GM23338 (cell line): ENCODE measurements around the gene ZFYVE28. TPM values are rescaled to one million over a fixed set of nuclear protein-coding genes. Genes with fewer than 3 reads are reported as not detected.

Source experiments
- ATAC-seq: fragments of 200-7000 bp; cut with Tn5 transposase; 3 replicates; pipeline ENCODE4 v1.9.1; 2020
- DNase-seq: peaks from one replicate; pipeline ENCODE4 v3.0.0-alpha.2; 2015; ENCODE audit warnings: low spot score
- H2AFZ ChIP-seq: fragments of 200-600 bp; sonication (generic); 2 replicates; pipeline ENCODE4 v1.8.0; 2016; ENCODE audit warnings: antibody characterized with exemption, mild to moderate bottlenecking, moderate library complexity
- H3F3A ChIP-seq: fragments of 200-600 bp; sonication (generic); replicated peaks from 2 replicates; pipeline ENCODE4 v1.8.0; 2017; ENCODE audit warnings: antibody characterized with exemption, mixed run types, low read depth
- H3K27ac ChIP-seq: fragments of 200-600 bp; sonication (generic); 2 replicates; pipeline ENCODE4 v1.6.1; 2016; ENCODE audit warnings: low read depth
- H3K27me3 ChIP-seq: fragments of 200-600 bp; sonication (generic); 2 replicates; pipeline ENCODE4 v1.8.0; 2016; ENCODE audit warnings: mild to moderate bottlenecking, mixed run types, moderate library complexity; ENCODE audit not compliant: insufficient read depth
- H3K36me3 ChIP-seq: fragments of 200-600 bp; sonication (generic); 2 replicates; pipeline ENCODE4 v1.8.0; 2016; ENCODE audit warnings: mild to moderate bottlenecking; ENCODE audit not compliant: insufficient read depth
- H3K4me1 ChIP-seq: fragments of 200-600 bp; sonication (generic); 2 replicates; pipeline ENCODE4 v1.8.0; 2016; ENCODE audit warnings: mild to moderate bottlenecking, moderate library complexity; ENCODE audit not compliant: insufficient read depth
- H3K4me2 ChIP-seq: fragments of 200-600 bp; sonication (generic); 2 replicates; pipeline ENCODE4 v1.7.1; 2017; ENCODE audit warnings: mixed run types
- H3K4me3 ChIP-seq: fragments of 200-600 bp; sonication (generic); 2 replicates; pipeline ENCODE4 v1.6.1; 2016; ENCODE audit warnings: mixed run types
- H3K79me2 ChIP-seq: fragments of 200-600 bp; sonication (generic); replicated peaks from 2 replicates; pipeline ENCODE4 v1.8.0; 2017; ENCODE audit warnings: mild to moderate bottlenecking; ENCODE audit not compliant: insufficient read depth
- H3K9me2 ChIP-seq: fragments of 200-600 bp; sonication (generic); 2 replicates; pipeline ENCODE4 v1.8.0; 2017; ENCODE audit not compliant: insufficient read depth
- H4K20me1 ChIP-seq: fragments of 200-600 bp; sonication (generic); replicated peaks from 2 replicates; pipeline ENCODE4 v1.8.0; 2017; ENCODE audit warnings: mild to moderate bottlenecking; ENCODE audit not compliant: insufficient read depth
- H3K27ac Mint-ChIP-seq: 2 replicates; pipeline ENCODE4 v1.8.0; 2020; ENCODE audit warnings: inconsistent platforms, mild to moderate bottlenecking, moderate library complexity, mixed read lengths
- H3K27me3 Mint-ChIP-seq: 3 replicates; pipeline ENCODE4 v1.8.0; 2022; ENCODE audit warnings: low read depth, mild to moderate bottlenecking, moderate library complexity, mixed read lengths, inconsistent platforms; ENCODE audit not compliant: insufficient read depth, poor library complexity
- H3K36me3 Mint-ChIP-seq: 3 replicates; pipeline ENCODE4 v1.8.0; 2021; ENCODE audit warnings: low read depth, mild to moderate bottlenecking, inconsistent platforms, moderate library complexity, mixed read lengths
- H3K4me1 Mint-ChIP-seq: 3 replicates; pipeline ENCODE4 v1.8.0; 2020; ENCODE audit warnings: mild to moderate bottlenecking, inconsistent platforms, mixed read lengths
- H3K4me3 Mint-ChIP-seq: 3 replicates; pipeline ENCODE4 v1.8.0; 2021; ENCODE audit warnings: moderate library complexity, mild to moderate bottlenecking, inconsistent platforms, mixed read lengths
- H3K9me3 Mint-ChIP-seq: 3 replicates; pipeline ENCODE4 v1.8.0; 2020; ENCODE audit warnings: moderate library complexity, mild to moderate bottlenecking, inconsistent platforms, mixed read lengths
- EZH2 ChIP-seq: fragments of 200-600 bp; sonication (generic); IDR thresholded peaks from one replicate; pipeline ENCODE4 v1.8.0; 2017; ENCODE audit warnings: antibody characterized with exemption, mild to moderate bottlenecking, low read depth; ENCODE audit not compliant: unreplicated experiment
- EZH2phosphoT487 ChIP-seq: fragments of 200-600 bp; sonication (generic); IDR thresholded peaks from one replicate; pipeline ENCODE4 v1.8.1; 2018; ENCODE audit warnings: antibody characterized with exemption; ENCODE audit not compliant: unreplicated experiment
- STAT1 ChIP-seq: IDR thresholded peaks from one replicate; pipeline ENCODE4 v1.6.1; 2016; ENCODE audit warnings: antibody characterized with exemption; ENCODE audit not compliant: unreplicated experiment
- ZNF114 ChIP-seq: fragments of 250-450 bp; sonication (Bioruptor Pico); IDR thresholded peaks from 2 replicates; pipeline ENCODE4 v1.5.0; 2020; ENCODE audit warnings: mild to moderate bottlenecking, moderate library complexity
- polyA plus RNA-seq: library from polyadenylated mRNA; unstranded; fragments of >200 nt; fragmentation: Nextera tagmentation; extraction: Ambion mirVana; gene quantifications from 2 replicates; pipeline ENCODE4 v1.2.1, GENCODE V29; 2016
- total RNA-seq: library from RNA; depleted of rRNA; stranded (reverse); fragments of >200 nt; shearing (Covaris generic); gene quantifications from 2 replicates; pipeline ENCODE4 v1.2.3, GENCODE V29; 2014
- TF ChIP-seq, protein P1 (sequence below): fragments of 250-450 bp; sonication (Bioruptor Pico); IDR thresholded peaks from 2 replicates; pipeline ENCODE4 v1.5.0; 2020; ENCODE audit warnings: mild to moderate bottlenecking, moderate library complexity
- TF ChIP-seq, protein P2 (sequence below): IDR thresholded peaks from 2 replicates; pipeline ENCODE4 v1.6.1; 2016; ENCODE audit warnings: antibody characterized with exemption

Gene ZFYVE28
- total and polyA plus RNA-seq, 2 experiments from 2014 or later, result 2.6 to 4.6 TPM

GRCh38 chr4:2250357-2251072 is 167.9 kb downstream of the ZFYVE28 start:
- Histone ChIP-seq H3K36me3 (no peaks in the 10 kb centered on the region), H3K4me1 (peaks cover 5% of the 10 kb centered on the region; the same call in 1 of the 2 replicates), H4K20me1 (no peaks in the 10 kb centered on the region)

More at GRCh38 chr4:2250357-2251072, 167.9 kb downstream of the ZFYVE28 start:
- Mint-ChIP-seq H3K4me1 (peaks cover 15% of the 10 kb centered on the region), H3K27ac (no peak overlapping the region), H3K36me3 (peaks cover 2% of the 10 kb centered on the region; the same call in 2 of the 3 replicates), H3K9me3 (peaks cover 1% of the 10 kb centered on the region; the same call in 2 of the 3 replicates), H3K4me3 (no peak overlapping the region), H3K27me3 (peaks cover 3% of the 10 kb centered on the region)
- no peak overlapping the region for H3K4me2 ChIP-seq
- no peak for DNase-seq
- TF ChIP-seq ZNF114 (CRISPR knock-in tag), result no peak
- TF ChIP-seq STAT1, result no peak
- TF ChIP-seq, protein P1, sequence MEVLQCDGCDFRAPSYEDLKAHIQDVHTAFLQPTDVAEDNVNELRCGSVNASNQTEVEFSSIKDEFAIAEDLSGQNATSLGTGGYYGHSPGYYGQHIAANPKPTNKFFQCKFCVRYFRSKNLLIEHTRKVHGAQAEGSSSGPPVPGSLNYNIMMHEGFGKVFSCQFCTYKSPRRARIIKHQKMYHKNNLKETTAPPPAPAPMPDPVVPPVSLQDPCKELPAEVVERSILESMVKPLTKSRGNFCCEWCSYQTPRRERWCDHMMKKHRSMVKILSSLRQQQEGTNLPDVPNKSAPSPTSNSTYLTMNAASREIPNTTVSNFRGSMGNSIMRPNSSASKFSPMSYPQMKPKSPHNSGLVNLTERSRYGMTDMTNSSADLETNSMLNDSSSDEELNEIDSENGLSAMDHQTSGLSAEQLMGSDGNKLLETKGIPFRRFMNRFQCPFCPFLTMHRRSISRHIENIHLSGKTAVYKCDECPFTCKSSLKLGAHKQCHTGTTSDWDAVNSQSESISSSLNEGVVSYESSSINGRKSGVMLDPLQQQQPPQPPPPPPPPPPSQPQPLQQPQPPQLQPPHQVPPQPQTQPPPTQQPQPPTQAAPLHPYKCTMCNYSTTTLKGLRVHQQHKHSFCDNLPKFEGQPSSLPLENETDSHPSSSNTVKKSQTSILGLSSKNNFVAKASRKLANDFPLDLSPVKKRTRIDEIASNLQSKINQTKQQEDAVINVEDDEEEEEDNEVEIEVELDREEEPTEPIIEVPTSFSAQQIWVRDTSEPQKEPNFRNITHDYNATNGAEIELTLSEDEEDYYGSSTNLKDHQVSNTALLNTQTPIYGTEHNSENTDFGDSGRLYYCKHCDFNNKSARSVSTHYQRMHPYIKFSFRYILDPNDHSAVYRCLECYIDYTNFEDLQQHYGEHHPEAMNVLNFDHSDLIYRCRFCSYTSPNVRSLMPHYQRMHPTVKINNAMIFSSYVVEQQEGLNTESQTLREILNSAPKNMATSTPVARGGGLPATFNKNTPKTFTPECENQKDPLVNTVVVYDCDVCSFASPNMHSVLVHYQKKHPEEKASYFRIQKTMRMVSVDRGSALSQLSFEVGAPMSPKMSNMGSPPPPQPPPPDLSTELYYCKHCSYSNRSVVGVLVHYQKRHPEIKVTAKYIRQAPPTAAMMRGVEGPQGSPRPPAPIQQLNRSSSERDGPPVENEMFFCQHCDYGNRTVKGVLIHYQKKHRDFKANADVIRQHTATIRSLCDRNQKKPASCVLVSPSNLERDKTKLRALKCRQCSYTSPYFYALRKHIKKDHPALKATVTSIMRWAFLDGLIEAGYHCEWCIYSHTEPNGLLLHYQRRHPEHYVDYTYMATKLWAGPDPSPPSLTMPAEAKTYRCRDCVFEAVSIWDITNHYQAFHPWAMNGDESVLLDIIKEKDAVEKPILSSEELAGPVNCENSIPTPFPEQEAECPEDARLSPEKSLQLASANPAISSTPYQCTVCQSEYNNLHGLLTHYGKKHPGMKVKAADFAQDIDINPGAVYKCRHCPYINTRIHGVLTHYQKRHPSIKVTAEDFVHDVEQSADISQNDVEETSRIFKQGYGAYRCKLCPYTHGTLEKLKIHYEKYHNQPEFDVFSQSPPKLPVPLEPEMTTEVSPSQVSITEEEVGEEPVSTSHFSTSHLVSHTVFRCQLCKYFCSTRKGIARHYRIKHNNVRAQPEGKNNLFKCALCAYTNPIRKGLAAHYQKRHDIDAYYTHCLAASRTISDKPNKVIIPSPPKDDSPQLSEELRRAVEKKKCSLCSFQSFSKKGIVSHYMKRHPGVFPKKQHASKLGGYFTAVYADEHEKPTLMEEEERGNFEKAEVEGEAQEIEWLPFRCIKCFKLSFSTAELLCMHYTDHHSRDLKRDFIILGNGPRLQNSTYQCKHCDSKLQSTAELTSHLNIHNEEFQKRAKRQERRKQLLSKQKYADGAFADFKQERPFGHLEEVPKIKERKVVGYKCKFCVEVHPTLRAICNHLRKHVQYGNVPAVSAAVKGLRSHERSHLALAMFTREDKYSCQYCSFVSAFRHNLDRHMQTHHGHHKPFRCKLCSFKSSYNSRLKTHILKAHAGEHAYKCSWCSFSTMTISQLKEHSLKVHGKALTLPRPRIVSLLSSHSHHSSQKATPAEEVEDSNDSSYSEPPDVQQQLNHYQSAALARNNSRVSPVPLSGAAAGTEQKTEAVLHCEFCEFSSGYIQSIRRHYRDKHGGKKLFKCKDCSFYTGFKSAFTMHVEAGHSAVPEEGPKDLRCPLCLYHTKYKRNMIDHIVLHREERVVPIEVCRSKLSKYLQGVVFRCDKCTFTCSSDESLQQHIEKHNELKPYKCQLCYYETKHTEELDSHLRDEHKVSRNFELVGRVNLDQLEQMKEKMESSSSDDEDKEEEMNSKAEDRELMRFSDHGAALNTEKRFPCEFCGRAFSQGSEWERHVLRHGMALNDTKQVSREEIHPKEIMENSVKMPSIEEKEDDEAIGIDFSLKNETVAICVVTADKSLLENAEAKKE (CRISPR knock-in tag), result no peak
- TF ChIP-seq EZH2, result no peak
- no peak for TF ChIP-seq EZH2phosphoT487
- TF ChIP-seq, protein P2, sequence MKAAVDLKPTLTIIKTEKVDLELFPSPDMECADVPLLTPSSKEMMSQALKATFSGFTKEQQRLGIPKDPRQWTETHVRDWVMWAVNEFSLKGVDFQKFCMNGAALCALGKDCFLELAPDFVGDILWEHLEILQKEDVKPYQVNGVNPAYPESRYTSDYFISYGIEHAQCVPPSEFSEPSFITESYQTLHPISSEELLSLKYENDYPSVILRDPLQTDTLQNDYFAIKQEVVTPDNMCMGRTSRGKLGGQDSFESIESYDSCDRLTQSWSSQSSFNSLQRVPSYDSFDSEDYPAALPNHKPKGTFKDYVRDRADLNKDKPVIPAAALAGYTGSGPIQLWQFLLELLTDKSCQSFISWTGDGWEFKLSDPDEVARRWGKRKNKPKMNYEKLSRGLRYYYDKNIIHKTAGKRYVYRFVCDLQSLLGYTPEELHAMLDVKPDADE, result no peak
- no peaks in the 10 kb centered on the region for H3K9me2 ChIP-seq
- no peak overlapping the region for H3K27ac ChIP-seq
- no peaks in the 10 kb centered on the region for H3K27me3 ChIP-seq
- H3K4me3 ChIP-seq, result no peak overlapping the region
- no peaks in the 10 kb centered on the region for H3F3A ChIP-seq
- ATAC-seq, result no peak
- no peak overlapping the region for H2AFZ ChIP-seq
- H3K79me2 ChIP-seq, result no peaks in the 10 kb centered on the region
